HepG2 (cell line): ENCODE results near the gene ACOX3. TPM values are rescaled to one million over a fixed set of nuclear protein-coding genes. Genes with fewer than 3 reads are reported as not detected.
A peak's percentile ranks its signal among the peaks of the same experiment; 100 is the strongest.

ENCODE experiments used
- DPF2 ChIP-seq: sonication (generic); formaldehyde crosslinking; IDR thresholded peaks from 2 replicates; pipeline ENCODE4 v1.4.0; 2020; ENCODE audit warnings: mild to moderate bottlenecking, low read depth, missing genetic modification reagents, borderline replicate concordance
- NONO ChIP-seq, 2 experiments: fragments of 450-650 bp in 1 of 2; sonication (generic) in 1 of 2; formaldehyde crosslinking in 1 of 2; IDR thresholded peaks in 1 of 2; conservative IDR thresholded peaks in 1 of 2; 2 replicates each; pipeline versions ENCODE4 v1.6.1 to v1.8.0; 2017 to 2022; ENCODE audit warnings: mild to moderate bottlenecking in 1 of 2, missing genetic modification reagents in 1 of 2, moderate library complexity in 1 of 2
- REL ChIP-seq: sonication (generic); formaldehyde crosslinking; conservative IDR thresholded peaks from 2 replicates; pipeline ENCODE4 v1.8.0; 2022; ENCODE audit warnings: mild to moderate bottlenecking, missing genetic modification reagents, moderate library complexity
- SRY ChIP-seq: sonication (generic); formaldehyde crosslinking; IDR thresholded peaks from 2 replicates; pipeline ENCODE4 v1.8.0; 2022; ENCODE audit warnings: mild to moderate bottlenecking, missing genetic modification reagents
- TBX2 ChIP-seq: sonication (generic); formaldehyde crosslinking; IDR thresholded peaks from 2 replicates; pipeline ENCODE4 v1.5.0; 2020; ENCODE audit warnings: missing genetic modification reagents, mild to moderate bottlenecking, borderline replicate concordance
- ZBTB21 ChIP-seq: sonication (generic); formaldehyde crosslinking; IDR thresholded peaks from 2 replicates; pipeline ENCODE4 v1.4.0; 2020; ENCODE audit warnings: missing genetic modification reagents
- ZNF326 ChIP-seq: sonication (generic); formaldehyde crosslinking; IDR thresholded peaks from 2 replicates; pipeline ENCODE4 v1.4.0; 2020; ENCODE audit warnings: missing genetic modification reagents, borderline replicate concordance
- ZNF546 ChIP-seq: sonication (generic); formaldehyde crosslinking; conservative IDR thresholded peaks from 2 replicates; pipeline ENCODE4 v1.8.1; 2023; ENCODE audit warnings: mild to moderate bottlenecking, missing genetic modification reagents
- polyA plus RNA-seq, 8 experiments: library from polyadenylated mRNA; depleted of rRNA in 3 of 8; stranded (reverse) in 7 of 8; unstranded in 1 of 8; fragments of >200 nt; fragmentation: Illumina TruSeq in 4 of 8; extraction: Trizol in 4 of 8; gene quantifications; 2 replicates each; pipeline versions ENCODE4 v1.2.1 to v1.2.3, GENCODE V29; 2011 to 2016; ENCODE audit warnings: low read depth in 4 of 8, missing spikeins in 1 of 8, mixed read lengths in 1 of 8; ENCODE audit not compliant: insufficient read depth in 1 of 8
- total RNA-seq, 5 experiments: library from RNA; depleted of rRNA; stranded (reverse); fragments of >200 nt; fragmentation: Illumina TruSeq; extraction: Trizol; gene quantifications; 2 replicates each; pipeline ENCODE4 v1.2.3, GENCODE V29; 2016; ENCODE audit warnings: low read depth in 1 of 5
- TF ChIP-seq, protein P1 (sequence below): sonication (generic); formaldehyde crosslinking; IDR thresholded peaks from 2 replicates; pipeline ENCODE4 v1.5.0; 2020; ENCODE audit warnings: mild to moderate bottlenecking, missing genetic modification reagents, borderline replicate concordance
- TF ChIP-seq, protein P2 (sequence below): sonication (generic); formaldehyde crosslinking; conservative IDR thresholded peaks from 2 replicates; pipeline ENCODE4 v1.4.0; 2020; ENCODE audit warnings: mild to moderate bottlenecking, missing genetic modification reagents, moderate library complexity
- TF ChIP-seq, protein P3 (sequence below): sonication (generic); formaldehyde crosslinking; IDR thresholded peaks from 2 replicates; pipeline ENCODE4 v1.4.0; 2020; ENCODE audit warnings: missing genetic modification reagents

The ACOX3 gene
- total and polyA plus RNA-seq, 2 of the 13 experiments (the other 11 are each of a cell fraction or from before 2014, with no cell fraction given) = 4.2 to 17.8 TPM

DNA sequence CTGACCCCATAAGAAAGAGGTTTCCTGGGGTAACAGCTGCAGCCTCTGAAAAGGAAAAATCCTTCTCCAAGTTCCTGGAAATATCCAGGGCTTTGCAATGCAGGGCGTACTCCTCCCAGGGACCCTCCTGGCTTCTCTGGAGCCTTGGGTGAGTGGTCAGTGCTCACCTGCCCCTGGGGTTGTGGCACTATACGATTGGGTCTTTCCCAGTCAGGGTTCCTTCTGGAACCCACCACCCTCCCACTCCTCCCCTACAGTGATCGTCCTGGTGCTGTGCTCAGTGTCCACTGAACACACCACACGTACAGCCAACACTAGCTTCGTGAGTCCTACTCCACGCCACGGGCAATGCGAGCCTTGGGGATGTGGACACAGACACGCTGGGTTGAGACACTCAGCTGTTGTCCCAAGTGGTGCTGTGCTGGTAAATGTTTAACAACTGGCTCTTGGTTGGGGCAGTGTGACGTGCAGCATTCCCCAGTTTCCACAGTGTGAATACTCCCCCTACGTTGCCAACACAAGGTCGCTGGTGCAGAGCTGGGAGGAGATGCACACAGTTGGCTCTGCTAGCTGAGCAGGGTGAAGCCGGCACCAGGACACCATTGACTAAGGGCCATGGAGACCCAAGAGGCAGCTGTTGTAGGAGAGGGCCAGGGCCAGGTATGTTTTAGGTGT is 105.6 kb downstream of the ACOX3 start (continued):
- TF ChIP-seq, protein P1, sequence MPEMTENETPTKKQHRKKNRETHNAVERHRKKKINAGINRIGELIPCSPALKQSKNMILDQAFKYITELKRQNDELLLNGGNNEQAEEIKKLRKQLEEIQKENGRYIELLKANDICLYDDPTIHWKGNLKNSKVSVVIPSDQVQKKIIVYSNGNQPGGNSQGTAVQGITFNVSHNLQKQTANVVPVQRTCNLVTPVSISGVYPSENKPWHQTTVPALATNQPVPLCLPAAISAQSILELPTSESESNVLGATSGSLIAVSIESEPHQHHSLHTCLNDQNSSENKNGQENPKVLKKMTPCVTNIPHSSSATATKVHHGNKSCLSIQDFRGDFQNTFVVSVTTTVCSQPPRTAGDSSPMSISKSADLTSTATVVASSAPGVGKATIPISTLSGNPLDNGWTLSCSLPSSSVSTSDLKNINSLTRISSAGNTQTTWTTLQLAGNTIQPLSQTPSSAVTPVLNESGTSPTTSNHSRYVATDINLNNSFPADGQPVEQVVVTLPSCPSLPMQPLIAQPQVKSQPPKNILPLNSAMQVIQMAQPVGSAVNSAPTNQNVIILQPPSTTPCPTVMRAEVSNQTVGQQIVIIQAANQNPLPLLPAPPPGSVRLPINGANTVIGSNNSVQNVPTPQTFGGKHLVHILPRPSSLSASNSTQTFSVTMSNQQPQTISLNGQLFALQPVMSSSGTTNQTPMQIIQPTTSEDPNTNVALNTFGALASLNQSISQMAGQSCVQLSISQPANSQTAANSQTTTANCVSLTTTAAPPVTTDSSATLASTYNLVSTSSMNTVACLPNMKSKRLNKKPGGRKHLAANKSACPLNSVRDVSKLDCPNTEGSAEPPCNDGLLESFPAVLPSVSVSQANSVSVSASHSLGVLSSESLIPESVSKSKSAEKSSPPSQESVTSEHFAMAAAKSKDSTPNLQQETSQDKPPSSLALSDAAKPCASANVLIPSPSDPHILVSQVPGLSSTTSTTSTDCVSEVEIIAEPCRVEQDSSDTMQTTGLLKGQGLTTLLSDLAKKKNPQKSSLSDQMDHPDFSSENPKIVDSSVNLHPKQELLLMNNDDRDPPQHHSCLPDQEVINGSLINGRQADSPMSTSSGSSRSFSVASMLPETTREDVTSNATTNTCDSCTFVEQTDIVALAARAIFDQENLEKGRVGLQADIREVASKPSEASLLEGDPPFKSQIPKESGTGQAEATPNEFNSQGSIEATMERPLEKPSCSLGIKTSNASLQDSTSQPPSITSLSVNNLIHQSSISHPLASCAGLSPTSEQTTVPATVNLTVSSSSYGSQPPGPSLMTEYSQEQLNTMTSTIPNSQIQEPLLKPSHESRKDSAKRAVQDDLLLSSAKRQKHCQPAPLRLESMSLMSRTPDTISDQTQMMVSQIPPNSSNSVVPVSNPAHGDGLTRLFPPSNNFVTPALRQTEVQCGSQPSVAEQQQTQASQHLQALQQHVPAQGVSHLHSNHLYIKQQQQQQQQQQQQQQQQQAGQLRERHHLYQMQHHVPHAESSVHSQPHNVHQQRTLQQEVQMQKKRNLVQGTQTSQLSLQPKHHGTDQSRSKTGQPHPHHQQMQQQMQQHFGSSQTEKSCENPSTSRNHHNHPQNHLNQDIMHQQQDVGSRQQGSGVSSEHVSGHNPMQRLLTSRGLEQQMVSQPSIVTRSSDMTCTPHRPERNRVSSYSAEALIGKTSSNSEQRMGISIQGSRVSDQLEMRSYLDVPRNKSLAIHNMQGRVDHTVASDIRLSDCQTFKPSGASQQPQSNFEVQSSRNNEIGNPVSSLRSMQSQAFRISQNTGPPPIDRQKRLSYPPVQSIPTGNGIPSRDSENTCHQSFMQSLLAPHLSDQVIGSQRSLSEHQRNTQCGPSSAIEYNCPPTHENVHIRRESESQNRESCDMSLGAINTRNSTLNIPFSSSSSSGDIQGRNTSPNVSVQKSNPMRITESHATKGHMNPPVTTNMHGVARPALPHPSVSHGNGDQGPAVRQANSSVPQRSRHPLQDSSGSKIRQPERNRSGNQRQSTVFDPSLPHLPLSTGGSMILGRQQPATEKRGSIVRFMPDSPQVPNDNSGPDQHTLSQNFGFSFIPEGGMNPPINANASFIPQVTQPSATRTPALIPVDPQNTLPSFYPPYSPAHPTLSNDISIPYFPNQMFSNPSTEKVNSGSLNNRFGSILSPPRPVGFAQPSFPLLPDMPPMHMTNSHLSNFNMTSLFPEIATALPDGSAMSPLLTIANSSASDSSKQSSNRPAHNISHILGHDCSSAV (CRISPR knock-in tag) = no peak
- TF ChIP-seq DPF2 (no peak), REL (CRISPR knock-in tag) (no peak), TBX2 (peak; percentile 29; the same call in 1 of the 2 replicates), SRY (CRISPR knock-in tag) (no peak), NONO (IDR thresholded peaks at IDR 0.05) (no peak), NONO (CRISPR knock-in tag; conservative IDR thresholded peaks at IDR 0.05) (peak; percentile 32; the same call in 1 of the 2 replicates), ZNF326 (CRISPR knock-in tag) (no peak), ZBTB21 (CRISPR knock-in tag) (no peak), ZNF546 (CRISPR knock-in tag) (no peak)
- TF ChIP-seq, protein P2, sequence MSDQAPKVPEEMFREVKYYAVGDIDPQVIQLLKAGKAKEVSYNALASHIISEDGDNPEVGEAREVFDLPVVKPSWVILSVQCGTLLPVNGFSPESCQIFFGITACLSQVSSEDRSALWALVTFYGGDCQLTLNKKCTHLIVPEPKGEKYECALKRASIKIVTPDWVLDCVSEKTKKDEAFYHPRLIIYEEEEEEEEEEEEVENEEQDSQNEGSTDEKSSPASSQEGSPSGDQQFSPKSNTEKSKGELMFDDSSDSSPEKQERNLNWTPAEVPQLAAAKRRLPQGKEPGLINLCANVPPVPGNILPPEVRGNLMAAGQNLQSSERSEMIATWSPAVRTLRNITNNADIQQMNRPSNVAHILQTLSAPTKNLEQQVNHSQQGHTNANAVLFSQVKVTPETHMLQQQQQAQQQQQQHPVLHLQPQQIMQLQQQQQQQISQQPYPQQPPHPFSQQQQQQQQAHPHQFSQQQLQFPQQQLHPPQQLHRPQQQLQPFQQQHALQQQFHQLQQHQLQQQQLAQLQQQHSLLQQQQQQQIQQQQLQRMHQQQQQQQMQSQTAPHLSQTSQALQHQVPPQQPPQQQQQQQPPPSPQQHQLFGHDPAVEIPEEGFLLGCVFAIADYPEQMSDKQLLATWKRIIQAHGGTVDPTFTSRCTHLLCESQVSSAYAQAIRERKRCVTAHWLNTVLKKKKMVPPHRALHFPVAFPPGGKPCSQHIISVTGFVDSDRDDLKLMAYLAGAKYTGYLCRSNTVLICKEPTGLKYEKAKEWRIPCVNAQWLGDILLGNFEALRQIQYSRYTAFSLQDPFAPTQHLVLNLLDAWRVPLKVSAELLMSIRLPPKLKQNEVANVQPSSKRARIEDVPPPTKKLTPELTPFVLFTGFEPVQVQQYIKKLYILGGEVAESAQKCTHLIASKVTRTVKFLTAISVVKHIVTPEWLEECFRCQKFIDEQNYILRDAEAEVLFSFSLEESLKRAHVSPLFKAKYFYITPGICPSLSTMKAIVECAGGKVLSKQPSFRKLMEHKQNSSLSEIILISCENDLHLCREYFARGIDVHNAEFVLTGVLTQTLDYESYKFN (CRISPR knock-in tag) = peak; percentile 25; the same call in 1 of the 2 replicates
- TF ChIP-seq, protein P3, sequence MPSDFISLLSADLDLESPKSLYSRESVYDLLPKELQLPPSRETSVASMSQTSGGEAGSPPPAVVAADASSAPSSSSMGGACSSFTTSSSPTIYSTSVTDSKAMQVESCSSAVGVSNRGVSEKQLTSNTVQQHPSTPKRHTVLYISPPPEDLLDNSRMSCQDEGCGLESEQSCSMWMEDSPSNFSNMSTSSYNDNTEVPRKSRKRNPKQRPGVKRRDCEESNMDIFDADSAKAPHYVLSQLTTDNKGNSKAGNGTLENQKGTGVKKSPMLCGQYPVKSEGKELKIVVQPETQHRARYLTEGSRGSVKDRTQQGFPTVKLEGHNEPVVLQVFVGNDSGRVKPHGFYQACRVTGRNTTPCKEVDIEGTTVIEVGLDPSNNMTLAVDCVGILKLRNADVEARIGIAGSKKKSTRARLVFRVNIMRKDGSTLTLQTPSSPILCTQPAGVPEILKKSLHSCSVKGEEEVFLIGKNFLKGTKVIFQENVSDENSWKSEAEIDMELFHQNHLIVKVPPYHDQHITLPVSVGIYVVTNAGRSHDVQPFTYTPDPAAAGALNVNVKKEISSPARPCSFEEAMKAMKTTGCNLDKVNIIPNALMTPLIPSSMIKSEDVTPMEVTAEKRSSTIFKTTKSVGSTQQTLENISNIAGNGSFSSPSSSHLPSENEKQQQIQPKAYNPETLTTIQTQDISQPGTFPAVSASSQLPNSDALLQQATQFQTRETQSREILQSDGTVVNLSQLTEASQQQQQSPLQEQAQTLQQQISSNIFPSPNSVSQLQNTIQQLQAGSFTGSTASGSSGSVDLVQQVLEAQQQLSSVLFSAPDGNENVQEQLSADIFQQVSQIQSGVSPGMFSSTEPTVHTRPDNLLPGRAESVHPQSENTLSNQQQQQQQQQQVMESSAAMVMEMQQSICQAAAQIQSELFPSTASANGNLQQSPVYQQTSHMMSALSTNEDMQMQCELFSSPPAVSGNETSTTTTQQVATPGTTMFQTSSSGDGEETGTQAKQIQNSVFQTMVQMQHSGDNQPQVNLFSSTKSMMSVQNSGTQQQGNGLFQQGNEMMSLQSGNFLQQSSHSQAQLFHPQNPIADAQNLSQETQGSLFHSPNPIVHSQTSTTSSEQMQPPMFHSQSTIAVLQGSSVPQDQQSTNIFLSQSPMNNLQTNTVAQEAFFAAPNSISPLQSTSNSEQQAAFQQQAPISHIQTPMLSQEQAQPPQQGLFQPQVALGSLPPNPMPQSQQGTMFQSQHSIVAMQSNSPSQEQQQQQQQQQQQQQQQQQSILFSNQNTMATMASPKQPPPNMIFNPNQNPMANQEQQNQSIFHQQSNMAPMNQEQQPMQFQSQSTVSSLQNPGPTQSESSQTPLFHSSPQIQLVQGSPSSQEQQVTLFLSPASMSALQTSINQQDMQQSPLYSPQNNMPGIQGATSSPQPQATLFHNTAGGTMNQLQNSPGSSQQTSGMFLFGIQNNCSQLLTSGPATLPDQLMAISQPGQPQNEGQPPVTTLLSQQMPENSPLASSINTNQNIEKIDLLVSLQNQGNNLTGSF (CRISPR knock-in tag) = no peak
